HG02763 (cell line): ENCODE measurements around the gene HMG20A.
"Not testable (repeated sequence)": the region's sequence is repeated elsewhere in the genome, so short reads cannot be mapped to it uniquely, and the experiment has no call there.

Experiments used
- ATAC-seq: cut with Tn5 transposase; IDR thresholded peaks from one replicate; pipeline ENCODE4 v1.9.1; 2021; ENCODE audit warnings: mild to moderate bottlenecking, moderate library complexity; ENCODE audit not compliant: unreplicated experiment

The HMG20A gene

DNA sequence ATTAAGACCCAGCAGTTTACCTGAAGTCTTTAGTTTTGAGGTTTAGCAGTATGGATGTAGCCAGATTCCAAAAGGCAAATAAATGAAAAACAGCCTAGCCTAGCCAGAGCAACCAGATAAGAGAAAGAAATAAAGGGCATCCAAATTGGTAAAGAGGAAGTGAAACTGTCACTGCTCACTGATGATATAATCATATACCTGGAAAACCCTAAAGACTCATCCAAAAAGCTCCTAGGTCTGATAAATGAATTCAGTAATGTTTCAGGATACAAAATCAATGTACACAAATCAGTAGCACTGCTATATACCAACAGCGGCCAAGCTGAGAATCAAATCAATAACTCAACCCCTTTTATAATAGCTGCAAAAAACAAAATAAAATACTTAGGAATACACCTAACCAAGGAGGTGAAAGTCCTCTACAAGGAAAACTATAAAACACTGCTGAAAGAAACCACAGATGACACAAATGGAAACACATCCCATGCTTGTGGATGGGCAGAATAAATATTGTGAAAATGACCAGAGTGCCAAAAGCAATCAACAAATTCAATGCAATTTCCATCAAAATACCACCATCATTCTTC, 14.4 kb upstream of the HMG20A start:
- ATAC-seq: not testable (repeated sequence)

- ATAC-seq: no peak
Measured at GRCh38 chr15:77406846-77407245, 13.8 kb upstream of the HMG20A start.

GRCh38 chr15:77409259-77410156, 11.2 kb upstream of the HMG20A start:
- no peak for ATAC-seq

DNA sequence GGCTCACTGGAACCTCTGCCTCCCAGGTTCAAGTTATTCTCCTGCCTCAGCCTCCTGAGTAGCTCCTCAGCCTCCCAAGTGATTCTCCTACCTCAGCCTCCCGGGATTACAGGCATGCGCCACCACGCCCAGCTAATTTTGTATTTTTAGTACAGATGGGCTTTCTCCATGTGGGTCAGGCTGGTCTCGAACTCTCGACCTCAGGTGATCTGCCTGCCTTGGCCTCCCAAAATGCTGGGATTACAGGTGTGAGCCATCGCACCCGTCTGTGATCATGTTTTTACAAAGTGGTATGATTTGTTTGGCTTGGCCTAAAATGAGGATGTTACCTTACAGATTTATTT, 10.6 kb upstream of the HMG20A start:
- ATAC-seq: not testable (repeated sequence)

GRCh38 chr15:77410701-77411618, 9.7 kb upstream of the HMG20A start:
- ATAC-seq: no peak

GRCh38 chr15:77411619-77411976, 9.1 kb upstream of the HMG20A start:
- no peak for ATAC-seq

GRCh38 chr15:77412972-77413698, 7.6 kb upstream of the HMG20A start:
- no peak for ATAC-seq

DNA sequence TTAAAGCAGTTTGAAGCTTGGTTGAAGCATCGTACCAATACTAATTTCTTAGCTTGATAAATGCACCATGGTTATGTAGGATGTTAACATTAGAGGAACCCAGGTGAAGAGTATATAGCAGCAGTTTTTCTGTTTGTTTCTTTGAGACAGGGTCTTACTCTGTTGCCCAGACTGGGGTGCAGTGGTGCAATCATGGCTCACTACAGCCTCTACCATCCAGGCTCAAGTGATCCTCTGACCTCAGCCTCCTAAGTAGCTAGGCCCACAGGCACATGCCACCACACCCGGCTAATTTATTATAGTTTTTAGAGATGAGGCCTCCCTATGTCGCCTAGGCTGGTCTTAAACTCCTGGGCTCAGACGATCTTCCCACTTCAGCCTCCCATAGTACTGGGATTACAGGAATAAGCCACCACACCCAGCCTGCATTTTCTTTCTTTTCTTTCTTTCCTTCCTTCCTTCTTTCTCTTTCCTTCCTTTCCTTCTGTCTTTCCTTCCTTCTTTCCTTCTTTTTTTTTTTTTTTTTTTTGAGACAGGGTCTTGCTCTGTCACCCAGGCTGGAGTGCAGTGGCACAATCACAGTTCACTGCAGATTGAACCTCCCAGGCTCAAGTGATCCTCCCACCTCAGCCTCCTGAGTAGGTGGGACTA, 6.9 kb upstream of the HMG20A start:
- ATAC-seq: no peak

DNA sequence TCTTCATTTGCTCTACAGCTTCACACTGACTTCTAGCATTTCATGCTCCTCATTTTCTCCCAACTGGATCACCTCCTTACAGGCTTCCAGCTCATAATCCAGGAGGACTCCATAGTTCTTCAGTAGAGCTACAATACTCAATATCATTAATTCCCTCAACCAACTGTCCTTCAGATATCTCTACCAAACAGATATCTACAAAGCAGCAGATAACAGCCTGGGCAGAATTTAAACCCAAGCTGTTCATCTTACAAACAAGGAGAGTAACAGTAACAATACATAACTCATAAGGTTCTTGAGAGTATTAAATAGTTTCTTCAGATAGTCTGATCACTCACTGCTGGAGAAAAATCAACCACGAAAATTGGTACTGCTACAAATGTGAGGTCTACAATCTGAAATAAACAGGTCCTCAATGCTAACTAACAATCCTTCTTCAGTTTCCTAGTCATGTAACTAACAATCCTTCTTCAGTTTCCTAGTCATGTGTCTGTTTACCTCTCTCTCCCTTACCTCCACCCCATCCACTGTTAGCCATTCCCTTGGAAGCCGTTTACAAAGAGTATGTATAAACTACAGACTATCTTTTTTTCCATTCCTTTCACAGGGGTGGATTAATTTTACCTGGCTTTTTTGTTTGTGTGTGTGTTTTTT, 5.8 kb upstream of the HMG20A start:
- ATAC-seq: no peak

GRCh38 chr15:77415450-77416147, 5.1 kb upstream of the HMG20A start:
- ATAC-seq: no peak

GRCh38 chr15:77416148-77416455, 4.6 kb upstream of the HMG20A start:
- no peak for ATAC-seq

DNA sequence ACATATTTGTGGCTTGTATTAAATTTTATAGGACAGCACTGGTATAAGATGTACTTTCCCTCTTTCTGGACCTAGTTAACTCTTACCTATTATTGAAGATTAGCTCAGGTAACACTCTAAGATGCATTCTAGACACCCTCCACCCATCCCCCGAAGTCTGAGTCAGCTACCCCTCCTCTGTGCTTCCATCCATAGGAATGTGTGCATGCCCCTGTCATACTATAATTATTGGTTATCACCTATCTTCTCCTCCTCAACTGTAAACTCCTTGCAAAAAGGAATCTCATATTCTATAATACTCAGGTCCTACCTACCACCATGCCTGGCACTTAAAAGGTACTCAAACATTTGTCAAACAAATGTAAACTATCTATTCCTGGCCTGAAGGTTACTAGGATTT, 3.7 kb upstream of the HMG20A start:
- ATAC-seq: no peak

- ATAC-seq: no peak
Measured at GRCh38 chr15:77417602-77418001, 3.1 kb upstream of the HMG20A start.

DNA sequence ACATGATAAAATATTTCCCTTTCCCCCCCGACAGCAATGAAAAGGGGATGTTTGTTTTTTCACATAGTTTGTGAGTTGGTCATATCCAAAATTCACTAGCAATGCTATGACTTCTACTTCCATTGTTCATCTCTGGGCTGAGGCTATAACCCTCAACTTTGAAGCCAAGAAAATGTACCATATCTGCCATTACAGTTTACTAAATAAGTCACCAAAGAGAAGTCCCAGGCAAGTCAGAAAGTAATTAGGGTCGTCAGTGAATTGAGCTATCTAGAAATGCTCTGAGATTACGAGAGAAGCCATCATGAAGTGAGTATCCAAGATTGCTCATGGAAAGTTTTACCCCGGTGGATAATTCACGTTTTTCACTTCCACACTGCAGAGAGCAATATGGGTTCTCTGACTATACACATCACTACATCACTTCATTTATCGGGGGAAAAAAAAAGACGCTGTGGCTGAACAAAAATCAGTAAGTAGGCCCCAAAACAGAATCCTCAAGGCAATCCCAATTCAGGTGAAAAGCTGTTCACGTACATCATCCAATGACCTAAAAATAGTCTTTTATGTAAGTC, 2.2 kb upstream of the HMG20A start:
- ATAC-seq: no peak

DNA sequence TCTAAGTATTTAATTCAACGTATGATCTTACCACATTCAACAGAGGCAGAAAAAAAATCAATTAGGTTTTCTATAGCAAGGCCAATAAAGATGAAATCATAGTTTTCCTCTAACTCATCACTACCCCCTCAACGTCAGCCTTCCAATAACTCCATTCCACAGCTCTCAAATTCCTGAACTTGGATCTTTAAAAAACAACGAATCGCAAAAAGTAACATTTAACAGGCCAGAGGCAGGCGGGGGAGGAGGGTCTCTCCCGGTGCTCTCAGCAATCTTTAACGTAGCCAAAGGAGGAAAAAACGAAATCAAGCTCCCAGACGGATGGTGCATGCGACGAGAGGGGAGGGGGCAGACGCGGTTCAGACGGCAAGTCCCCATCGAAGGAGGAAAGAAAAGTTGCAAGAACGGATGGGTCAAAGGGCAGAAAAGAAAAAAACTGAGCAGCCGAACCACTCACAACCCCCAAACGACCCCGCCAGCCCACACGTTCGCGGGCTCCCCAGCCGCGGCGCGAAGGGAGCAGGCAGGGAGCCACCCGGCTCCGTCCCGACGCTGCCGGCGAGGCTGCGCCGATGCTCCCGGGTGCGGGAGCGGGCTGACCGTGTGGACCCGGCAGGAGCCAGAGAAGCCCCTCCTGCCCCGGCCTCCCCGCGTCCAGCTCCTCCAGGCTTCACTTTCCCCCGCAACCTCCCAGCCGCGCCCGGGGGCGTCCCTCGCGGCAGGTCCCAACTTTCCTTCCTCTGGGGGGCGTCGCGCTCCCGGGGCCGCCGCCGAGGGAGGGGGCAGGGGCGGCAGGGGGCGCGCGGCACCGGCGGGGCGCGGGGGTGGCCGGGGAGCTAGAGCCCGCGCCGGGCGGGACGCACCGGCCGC, 1.5 kb upstream of the HMG20A start:
- peak; percentile 23 for ATAC-seq

DNA sequence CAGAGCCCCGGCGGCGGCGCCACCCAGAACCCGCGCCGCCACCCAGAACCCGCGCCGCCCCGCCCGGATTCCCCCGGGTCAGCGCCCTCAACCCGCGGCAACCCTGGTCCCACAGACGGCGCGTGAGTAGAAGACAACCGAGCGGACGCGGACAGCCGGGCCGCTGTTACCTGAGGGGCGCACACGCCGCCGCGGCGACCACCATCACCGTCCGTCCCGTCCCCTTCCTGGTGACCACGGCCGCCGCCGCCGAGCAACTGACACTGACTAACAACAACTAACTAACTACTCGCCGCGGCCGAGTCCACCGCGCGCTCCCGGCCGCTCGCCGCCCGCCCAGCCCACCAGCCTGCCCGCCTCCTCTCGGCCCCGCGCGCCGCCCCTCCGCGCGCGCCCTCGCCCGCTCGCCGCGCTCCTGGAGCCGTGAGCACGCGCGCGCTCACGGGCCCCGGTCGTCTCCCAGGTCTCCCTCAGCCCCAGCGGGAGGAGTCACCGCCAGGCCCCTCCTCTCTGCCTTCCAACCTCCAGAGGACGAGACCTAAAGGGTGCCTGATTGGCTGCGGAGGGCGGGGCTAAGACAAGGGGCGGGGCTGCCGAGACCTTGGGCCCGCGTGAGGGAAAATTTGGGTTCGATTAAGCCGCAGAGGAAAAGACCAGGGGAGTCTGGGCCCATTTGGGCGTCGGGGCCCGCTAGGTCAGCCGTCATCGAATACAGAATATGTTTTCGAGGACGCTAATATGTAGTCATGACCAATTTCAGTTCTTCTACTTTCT, 665 bp upstream of the HMG20A start, which contains the start of gene PEAK1:
Gene PEAK1 (minus strand): TSS at position 269 of the 774 bp plus-strand sequence. CDS start 238,178 bp downstream, outside the sequence.
- ATAC-seq: peak; percentile 89

DNA sequence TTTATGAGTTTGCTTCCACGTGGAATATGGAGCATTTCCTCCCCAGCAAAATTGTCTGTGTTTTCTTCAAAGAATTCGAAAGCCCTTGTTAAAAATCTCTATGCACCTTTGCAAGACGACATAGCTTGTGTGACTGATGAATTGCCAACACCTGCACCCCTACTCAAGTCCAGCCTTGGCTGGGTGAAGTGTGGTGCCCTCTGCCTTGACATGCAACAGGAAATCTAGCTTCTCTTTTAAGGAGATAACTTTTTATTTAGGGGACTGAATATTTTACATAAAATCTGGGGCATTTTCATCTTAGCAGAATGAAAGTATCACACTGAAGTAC, 647 bp downstream of the HMG20A start:
- no peak for ATAC-seq
